KOPT-K1 (cell line): Measurements from ENCODE around the gene ITGB8.
"Not testable (repeated sequence)": the region's sequence is repeated elsewhere in the genome, so short reads cannot be mapped to it uniquely, and the experiment has no call there.

Experiments
- H3K27ac ChIP-seq: fragments of 200-600 bp; sonication (generic); 2 replicates; pipeline ENCODE4 v1.5.1; 2016; ENCODE audit warnings: antibody characterized with exemption, mild to moderate bottlenecking, low read depth, low read length; ENCODE audit not compliant: poor library complexity, severe bottlenecking
- H3K36me3 ChIP-seq: fragments of 200-600 bp; sonication (generic); 2 replicates; pipeline ENCODE4 v1.5.1; 2017; ENCODE audit warnings: antibody characterized with exemption, mild to moderate bottlenecking, low read length, moderate library complexity; ENCODE audit not compliant: insufficient read depth
- H3K9me3 ChIP-seq: fragments of 200-600 bp; sonication (generic); 2 replicates; pipeline ENCODE4 v1.5.1; 2017; ENCODE audit warnings: antibody characterized with exemption, low read length, mild to moderate bottlenecking; ENCODE audit not compliant: insufficient read depth, poor library complexity, severe bottlenecking

The ITGB8 gene

DNA sequence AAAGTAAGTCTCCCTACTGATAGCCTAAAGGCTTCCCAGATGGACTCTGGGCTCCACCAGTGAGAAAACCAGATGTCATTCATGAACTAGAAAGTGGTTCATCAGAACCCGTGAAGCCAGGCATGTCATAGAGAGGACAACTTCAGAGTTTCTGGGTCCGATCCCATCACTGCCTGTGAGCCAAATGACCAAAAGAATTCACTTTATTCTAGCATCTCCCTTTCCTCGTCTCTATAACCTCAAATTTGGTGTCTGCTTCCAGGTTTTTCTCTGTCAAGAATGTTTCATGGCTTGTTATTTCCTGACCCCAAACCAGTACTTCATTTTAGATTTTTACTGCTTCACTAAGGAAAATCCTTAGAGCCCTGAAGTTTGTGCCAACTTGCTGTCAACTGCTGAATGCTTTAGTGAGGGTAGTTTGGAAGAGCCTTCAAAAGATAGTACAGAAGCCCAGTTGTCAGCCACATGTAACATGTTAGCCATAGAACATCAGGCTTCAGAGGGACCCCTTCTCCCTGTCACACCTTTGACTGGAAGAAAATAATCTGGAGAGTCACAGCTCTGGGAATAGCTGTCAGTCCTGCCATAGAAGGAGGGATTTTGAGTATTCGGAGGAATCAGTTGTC, 34.0 kb downstream of the ITGB8 start:
- H3K9me3 ChIP-seq, result no peaks in the 10 kb centered on the region
- H3K27ac ChIP-seq, result no peak overlapping the region
- no peaks in the 10 kb centered on the region for H3K36me3 ChIP-seq

- Histone ChIP-seq H3K36me3 (no peaks in the 10 kb centered on the region), H3K27ac (no peak overlapping the region), H3K9me3 (no peaks in the 10 kb centered on the region)
These were observed 34.8 kb downstream of the ITGB8 start for GRCh38 chr7:20365486-20365885.

DNA sequence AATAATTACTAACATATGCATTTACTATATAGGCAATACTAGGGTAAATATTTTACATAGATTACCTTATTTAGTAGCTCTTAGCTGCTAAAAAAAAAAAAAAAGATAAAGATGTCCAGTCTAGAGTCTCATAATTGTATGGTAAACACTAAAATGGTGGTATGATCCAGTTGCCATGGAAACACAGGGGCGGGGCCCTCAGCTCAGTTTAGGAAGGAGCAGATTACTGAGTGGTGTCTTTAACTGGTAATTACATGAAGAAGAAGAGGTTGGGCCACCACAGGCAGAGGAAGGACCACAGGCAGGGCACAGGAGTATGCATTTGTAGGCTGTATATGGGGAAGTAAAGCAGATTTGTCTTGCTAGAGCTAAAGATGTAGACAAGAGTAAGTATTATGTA, 43.7 kb downstream of the ITGB8 start:
- Histone ChIP-seq H3K36me3 (no peaks in the 10 kb centered on the region), H3K27ac (no peak overlapping the region), H3K9me3 (no peaks in the 10 kb centered on the region)

DNA sequence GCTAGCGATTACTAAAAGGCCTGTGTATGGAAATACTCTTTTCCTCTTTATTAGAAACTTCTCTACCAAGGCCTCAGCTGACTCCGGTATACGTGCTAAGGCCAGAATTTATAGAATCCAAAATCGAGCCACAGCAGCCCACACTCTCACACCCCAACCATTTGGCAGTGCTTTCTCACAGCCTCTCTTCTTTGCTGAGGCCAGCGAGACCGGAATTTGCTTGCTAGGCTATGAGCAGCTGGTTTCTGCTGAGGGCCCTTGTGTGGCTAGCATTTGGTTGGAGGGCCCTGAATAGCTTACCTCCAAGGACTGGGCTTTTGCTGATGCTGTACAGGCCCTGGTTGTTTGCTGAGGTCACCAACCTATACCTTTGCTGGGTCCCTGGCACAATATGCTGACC, 46.1 kb downstream of the ITGB8 start:
- no peak overlapping the region for H3K27ac ChIP-seq
- H3K9me3 ChIP-seq, result no peaks in the 10 kb centered on the region
- no peaks in the 10 kb centered on the region for H3K36me3 ChIP-seq

DNA sequence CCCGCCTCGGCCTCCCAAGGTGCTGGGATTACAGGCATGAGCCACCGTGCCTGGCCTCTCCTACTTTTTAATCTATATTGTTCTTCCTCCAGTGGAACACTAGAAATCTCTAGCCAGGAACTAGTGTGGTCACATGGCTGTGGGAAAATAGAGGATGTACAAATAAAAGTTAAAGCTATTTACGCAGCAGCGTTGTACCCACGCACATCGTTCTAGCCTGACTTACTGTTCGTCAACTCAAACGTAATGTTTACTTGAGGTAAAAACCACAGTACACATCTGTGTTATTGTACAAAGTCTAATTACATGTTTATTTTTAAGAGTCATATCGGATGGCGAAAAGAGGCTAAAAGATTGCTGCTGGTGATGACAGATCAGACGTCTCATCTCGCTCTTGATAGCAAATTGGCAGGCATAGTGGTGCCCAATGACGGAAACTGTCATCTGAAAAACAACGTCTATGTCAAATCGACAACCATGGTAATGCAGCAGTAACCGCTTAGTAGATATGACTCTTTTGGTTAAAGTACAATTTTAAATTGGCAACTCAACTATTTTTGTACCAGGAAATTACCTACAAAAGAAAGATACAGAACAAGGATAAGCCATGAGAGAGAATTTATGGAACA, 50.8 kb downstream of the ITGB8 start:
- Histone ChIP-seq H3K9me3 (no peaks in the 10 kb centered on the region), H3K27ac (no peak overlapping the region), H3K36me3 (no peaks in the 10 kb centered on the region)

GRCh38 chr7:20383351-20383750, 52.7 kb downstream of the ITGB8 start:
- Histone ChIP-seq H3K9me3 (no peaks in the 10 kb centered on the region), H3K36me3 (no peaks in the 10 kb centered on the region), H3K27ac (no peak overlapping the region)

DNA sequence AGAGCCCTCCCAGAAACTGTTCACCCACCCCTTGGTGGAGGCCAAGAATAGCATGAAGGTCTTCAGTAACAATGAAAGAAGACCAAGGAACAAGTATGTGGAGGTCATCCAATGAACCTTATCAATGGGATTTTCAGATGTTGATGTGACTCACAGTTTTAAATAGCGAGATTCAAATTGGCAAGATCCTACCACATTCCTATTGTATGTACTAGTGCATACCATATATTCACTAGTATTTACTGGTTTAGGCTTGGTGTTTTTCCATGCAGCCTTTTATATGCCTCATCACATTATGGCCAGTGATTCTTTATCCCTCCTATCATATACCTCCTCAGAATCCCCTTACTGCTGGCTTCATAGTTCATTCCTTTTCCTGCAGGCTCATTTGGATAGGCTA, 54.4 kb downstream of the ITGB8 start:
- H3K36me3 ChIP-seq, result no peaks in the 10 kb centered on the region
- H3K9me3 ChIP-seq, result no peaks in the 10 kb centered on the region
- H3K27ac ChIP-seq, result no peak overlapping the region

DNA sequence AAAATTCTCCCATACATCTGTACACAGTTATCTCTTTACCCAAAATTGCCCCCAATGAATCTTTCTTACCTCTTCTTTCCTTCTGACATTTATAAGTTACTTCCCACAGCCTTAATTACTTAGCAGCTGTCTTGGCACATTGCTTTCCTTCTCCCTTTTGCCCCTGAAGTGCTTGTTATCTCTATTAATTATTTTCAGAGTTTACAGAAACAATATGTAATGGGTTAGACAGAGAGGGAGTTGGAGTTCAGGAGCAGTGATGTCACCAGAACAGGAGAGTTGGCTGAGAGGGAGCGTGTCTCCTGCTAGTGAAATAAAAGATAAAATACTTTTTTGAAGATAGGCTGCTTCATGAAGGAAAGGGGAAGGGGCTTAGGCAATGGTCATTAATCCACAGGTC, 57.4 kb downstream of the ITGB8 start:
- H3K9me3 ChIP-seq, result no peaks in the 10 kb centered on the region
- no peak overlapping the region for H3K27ac ChIP-seq
- H3K36me3 ChIP-seq, result no peaks in the 10 kb centered on the region

DNA sequence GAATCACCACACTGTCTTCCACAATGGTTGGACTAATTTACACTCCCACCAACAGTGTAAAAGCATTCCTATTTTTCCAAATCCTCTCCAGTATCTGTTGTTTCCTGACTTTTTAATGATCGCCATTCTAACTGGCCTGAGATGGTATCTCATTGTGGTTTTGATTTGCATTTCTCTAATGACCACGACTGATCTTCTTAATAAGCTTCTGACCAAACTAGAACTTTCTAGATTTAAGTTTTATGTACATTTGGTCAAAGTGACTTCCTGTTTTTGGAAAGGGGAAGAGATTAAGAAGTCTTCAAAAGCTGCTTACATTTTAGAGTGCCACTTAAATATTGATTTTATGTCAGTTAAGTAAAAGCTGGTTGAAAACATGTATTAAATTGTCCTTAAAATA, 58.5 kb downstream of the ITGB8 start:
- H3K9me3 ChIP-seq, result not testable (repeated sequence)

GRCh38 chr7:20393021-20393610, 62.4 kb downstream of the ITGB8 start:
- H3K36me3 ChIP-seq, result no peaks in the 10 kb centered on the region
- no peaks in the 10 kb centered on the region for H3K9me3 ChIP-seq
- no peak overlapping the region for H3K27ac ChIP-seq

More for the DNA sequence above, 58.5 kb downstream of the ITGB8 start:
- not testable (repeated sequence) for H3K36me3 ChIP-seq, H3K27ac ChIP-seq

DNA sequence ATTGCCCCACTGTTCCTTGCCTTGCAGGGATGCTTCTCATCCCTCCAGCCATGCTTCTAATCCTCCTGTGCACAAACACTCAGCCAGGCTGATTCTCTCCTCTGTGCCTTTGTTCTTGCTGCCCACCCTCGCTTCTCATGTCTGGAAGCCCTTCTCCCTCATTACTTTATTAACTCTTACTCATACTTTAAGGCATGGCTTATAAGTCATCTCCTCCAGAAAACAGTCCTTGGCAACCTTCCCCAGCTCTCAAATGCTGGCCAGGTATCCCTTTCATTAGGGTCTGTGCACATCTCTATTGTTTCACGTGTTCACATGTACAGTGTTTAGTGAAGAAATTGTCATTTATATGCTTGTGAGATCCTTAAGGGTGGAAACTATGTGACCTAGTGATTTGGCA, 62.9 kb downstream of the ITGB8 start:
- Histone ChIP-seq H3K36me3 (no peaks in the 10 kb centered on the region), H3K9me3 (no peaks in the 10 kb centered on the region), H3K27ac (no peak overlapping the region)

DNA sequence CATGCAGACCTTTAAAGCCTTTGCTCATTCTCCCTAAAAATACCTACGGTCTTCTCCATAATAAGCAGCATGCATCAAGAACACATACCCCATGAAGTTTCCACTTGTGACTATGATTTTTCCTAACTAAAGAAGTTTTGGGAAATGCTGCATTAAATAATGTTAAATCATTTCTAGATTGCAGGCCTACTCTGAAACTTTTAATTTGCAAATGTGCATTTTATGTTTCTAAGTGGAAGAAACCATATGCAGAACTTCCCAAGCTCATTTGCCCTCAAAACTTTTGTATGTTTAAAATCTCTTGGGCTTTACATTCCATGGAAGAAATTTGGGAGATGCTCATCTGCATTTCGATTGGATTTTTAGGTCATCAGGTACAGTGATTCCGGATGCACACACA, 63.6 kb downstream of the ITGB8 start:
- no peak overlapping the region for H3K27ac ChIP-seq
- no peaks in the 10 kb centered on the region for H3K36me3 ChIP-seq

DNA sequence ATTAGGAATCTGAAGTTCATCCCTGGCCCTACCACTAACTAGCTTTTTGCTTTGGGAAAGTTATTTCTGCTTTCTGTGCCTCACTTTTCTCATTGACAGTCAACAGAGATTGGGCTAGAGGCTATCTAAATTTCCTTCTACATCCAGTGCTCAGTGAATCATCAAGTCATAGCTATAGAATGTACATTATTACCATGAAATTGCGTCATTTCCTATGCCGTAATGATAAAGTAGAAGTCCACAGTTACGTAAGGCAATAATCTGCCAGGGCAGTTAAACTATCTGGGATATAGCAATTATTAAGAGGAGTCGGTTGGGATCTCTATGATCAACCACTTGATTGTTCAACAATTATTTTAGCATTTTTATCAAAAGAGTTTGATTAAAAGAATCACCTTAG, 64.4 kb downstream of the ITGB8 start:
- Histone ChIP-seq H3K27ac (no peak overlapping the region), H3K36me3 (no peaks in the 10 kb centered on the region), H3K9me3 (no peaks in the 10 kb centered on the region)

More for the DNA sequence above, 63.6 kb downstream of the ITGB8 start:
- no peaks in the 10 kb centered on the region for H3K9me3 ChIP-seq

- no peaks in the 10 kb centered on the region for H3K36me3 ChIP-seq
- no peak overlapping the region for H3K27ac ChIP-seq
- no peaks in the 10 kb centered on the region for H3K9me3 ChIP-seq
These were observed 64.8 kb downstream of the ITGB8 start for GRCh38 chr7:20395511-20395910.

DNA sequence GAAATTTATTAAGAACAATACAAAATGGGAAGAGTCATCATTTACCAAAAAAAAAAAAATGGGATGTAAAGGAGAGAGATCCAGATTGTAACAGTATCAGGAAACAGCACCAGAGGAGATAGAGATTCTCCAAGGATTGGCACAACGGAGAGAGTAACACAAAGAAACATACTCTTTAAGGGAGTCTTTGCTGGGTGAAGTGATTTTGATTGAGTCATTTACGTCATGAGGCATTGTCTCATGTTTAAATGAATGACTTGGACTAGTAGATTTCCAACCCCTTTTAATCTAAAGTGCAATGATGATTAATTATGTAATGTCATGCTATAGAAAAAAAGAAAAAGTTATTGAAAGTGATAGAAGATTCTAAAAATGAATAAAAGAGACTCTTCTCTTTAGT, 68.8 kb downstream of the ITGB8 start:
- Histone ChIP-seq H3K36me3 (no peaks in the 10 kb centered on the region), H3K27ac (no peak overlapping the region), H3K9me3 (no peaks in the 10 kb centered on the region)
